OCI-LY1 (cell line): ENCODE measurements around the gene YAP1.

Experiments used
- EZH2 ChIP-seq: fragments of 200-600 bp; sonication (generic), shearing (Covaris generic); IDR thresholded peaks from 2 replicates; pipeline ENCODE4 v1.8.0; 2017; ENCODE audit warnings: borderline replicate concordance, mixed run types, mild to moderate bottlenecking, antibody characterized with exemption, low read length, moderate library complexity, mixed read lengths
- TF ChIP-seq, protein P1 (sequence below): fragments of 200-600 bp; sonication (generic), shearing (Covaris generic); IDR thresholded peaks from 2 replicates; pipeline ENCODE4 v1.5.1; 2017; ENCODE audit warnings: mild to moderate bottlenecking, antibody characterized with exemption, low read length, moderate library complexity, mixed read lengths

DNA sequence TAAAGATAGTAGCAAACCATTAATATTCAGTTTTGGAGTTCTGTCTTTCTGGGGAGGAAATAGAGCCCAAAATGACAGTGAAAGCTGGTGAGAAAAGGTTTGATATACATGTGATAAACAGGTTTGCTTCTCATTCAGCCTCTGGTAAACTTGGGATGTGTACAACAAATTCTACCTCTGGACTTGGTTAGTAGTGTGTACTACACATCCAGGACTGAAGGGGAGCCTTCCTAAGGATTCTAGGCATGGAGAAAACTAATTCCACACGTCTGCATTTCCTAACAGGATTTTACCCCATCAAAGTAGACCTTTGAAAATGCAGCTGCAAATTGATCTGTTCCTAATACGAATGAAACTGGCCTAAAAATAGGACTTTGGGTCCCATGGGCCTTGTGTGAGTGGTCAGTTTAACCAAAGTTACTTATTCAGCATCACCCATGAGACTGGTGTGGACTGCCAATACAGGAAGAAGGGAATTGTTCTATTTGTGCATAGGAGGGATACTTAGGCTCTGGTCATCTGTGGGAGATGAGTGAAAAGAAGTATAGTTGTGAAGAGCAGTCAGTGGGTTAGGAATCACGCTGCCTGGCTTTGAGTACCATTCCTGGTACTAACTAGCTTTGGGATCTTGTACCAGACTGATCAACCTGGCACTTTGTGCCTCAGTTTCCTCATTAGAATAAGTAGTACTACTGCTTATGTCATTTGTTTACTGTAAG, 74.2 kb downstream of the YAP1 start:
- TF ChIP-seq, protein P1, sequence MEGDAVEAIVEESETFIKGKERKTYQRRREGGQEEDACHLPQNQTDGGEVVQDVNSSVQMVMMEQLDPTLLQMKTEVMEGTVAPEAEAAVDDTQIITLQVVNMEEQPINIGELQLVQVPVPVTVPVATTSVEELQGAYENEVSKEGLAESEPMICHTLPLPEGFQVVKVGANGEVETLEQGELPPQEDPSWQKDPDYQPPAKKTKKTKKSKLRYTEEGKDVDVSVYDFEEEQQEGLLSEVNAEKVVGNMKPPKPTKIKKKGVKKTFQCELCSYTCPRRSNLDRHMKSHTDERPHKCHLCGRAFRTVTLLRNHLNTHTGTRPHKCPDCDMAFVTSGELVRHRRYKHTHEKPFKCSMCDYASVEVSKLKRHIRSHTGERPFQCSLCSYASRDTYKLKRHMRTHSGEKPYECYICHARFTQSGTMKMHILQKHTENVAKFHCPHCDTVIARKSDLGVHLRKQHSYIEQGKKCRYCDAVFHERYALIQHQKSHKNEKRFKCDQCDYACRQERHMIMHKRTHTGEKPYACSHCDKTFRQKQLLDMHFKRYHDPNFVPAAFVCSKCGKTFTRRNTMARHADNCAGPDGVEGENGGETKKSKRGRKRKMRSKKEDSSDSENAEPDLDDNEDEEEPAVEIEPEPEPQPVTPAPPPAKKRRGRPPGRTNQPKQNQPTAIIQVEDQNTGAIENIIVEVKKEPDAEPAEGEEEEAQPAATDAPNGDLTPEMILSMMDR: no peak
- no peak for TF ChIP-seq EZH2
